ENCODE measurements around the gene ALDH1B1. TPM values are rescaled to one million over a fixed set of nuclear protein-coding genes. Genes with fewer than 3 reads are reported as not detected.
A peak's percentile ranks its signal among the peaks of the same experiment; 100 is the strongest.

ALDH1B1 gene
- total and polyA plus RNA-seq, 2 of the 13 experiments (the other 11 are each of a cell fraction or from before 2014, with no cell fraction given), result 45.1 to 125 TPM

DNA sequence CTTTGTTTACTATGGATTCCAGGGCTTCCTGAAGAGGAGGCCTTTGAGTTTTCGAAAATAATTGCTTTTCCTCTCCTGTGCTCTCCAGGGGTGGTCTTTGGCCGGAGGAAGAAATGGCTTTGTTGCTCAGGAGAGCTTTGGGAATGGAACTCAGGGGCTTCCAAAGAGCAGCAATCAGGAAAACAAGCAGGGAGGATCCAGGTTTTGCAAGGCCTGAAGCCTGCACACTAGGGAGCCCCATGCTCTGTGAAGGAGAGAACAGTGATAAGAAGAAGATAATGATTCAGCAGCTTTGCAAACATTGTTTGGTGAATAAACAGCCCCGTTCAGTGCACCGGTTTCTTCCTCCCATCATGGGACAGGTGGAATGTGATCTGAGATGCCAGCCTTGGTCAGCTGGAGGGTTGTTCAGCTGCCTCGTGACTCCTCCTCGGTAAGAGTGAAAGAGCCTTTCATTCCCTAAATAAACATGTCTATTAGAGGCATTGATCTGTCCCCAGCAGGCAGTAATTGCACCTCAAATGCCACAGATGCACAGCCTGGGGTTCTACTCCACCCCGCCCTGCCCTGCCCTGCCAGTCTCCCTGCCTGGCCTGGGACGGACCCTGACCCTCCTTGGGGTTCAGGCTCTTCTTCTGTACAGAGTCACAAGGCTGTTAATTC, 11.5 kb upstream of the ALDH1B1 start:
- Histone ChIP-seq H2AFZ (ENCODE audit: low read length) (no peak overlapping the region), H3K4me1 (ENCODE audit: insufficient read depth, low read length) (peaks cover 92% of the 10 kb centered on the region), H3K4me3 (replicated peaks in 1 of 3; ENCODE audit: insufficient read depth in 1 of 3, low read depth in 2 of 3, low read length in 3 of 3) (peak overlapping the region in 2 of 3 experiments; percentile 31 to 51; a peak in 2 of 6 replicates), H3K9me3 (ENCODE audit: low read length) (peaks cover 6% of the 10 kb centered on the region; the same call in 1 of the 2 replicates), H4K20me1 (ENCODE audit: insufficient read depth, low read length) (no peaks in the 10 kb centered on the region), H3K79me2 (ENCODE audit: insufficient read depth, low read length) (no peaks in the 10 kb centered on the region), H3K36me3 (replicated peaks in 1 of 2; ENCODE audit: control insufficient read depth in 1 of 2, insufficient read depth in 2 of 2, low read length in 2 of 2) (no peaks in the 10 kb centered on the region), H3K27me3 (ENCODE audit: control insufficient read depth in 1 of 2, insufficient read depth in 2 of 2, low read length in 2 of 2) (no peaks in the 10 kb centered on the region), H3K4me2 (ENCODE audit: low read depth, low read length) (peak overlapping the region; percentile 75), H3K27ac (ENCODE audit: extremely low read length, insufficient read depth, low read length) (peak overlapping the region; percentile 96), H3K9ac (ENCODE audit: insufficient read depth, low read depth, low read length) (peak overlapping the region; percentile 74)
- FAIRE-seq, result peak; percentile 99
- in situ Hi-C loops (cut with HindIII; ENCODE audit: extremely low pct_ligation_motif_present, low pct_unique_long_range_greater_than_20kb), result no loop called here
- BruUV-seq (replicated peaks), result no TSS peak
- 1% methylated on average over 8 of the region's 8 CpGs for WGBS (ENCODE audit: low lambda C conversion rate)
- ChIA-PET CTCF (ENCODE audit: low intra/inter-chr PET ratio, low total read pairs) (no interaction called here), POLR2A (interaction anchor here (0.9 to 1.6 kb wide), 8 partner anchors 8 to 240 kb away, joined by 3 to 16 read pairs (median 4); partner anchors contain the start of genes ALDH1B1 and ANKRD18A)
- DNase-seq (ENCODE audit: low spot score), result peak; percentile 98
- peak; percentile 92 for ATAC-seq
- intact Hi-C loops (cut with micrococcal nuclease; ENCODE audit: unreplicated experiment), result no loop called here
- TF ChIP-seq KLF9 (CRISPR knock-in tag; IDR thresholded peaks at IDR 0.05; ENCODE audit: low read depth) (no peak), POLR2AphosphoS2 (IDR thresholded peaks at IDR 0.05; ENCODE audit: low read depth, low read length) (no peak), ISL2 (CRISPR knock-in tag; IDR thresholded peaks at IDR 0.05) (peak; percentile 95), ZNF615 (CRISPR knock-in tag; IDR thresholded peaks at IDR 0.05; ENCODE audit: borderline replicate concordance) (no peak; the same call in 1 of the 2 replicates), GTF3A (CRISPR knock-in tag; conservative IDR thresholded peaks at IDR 0.05) (no peak), ZMYM3 (CRISPR knock-in tag; IDR thresholded peaks at IDR 0.05) (peak; percentile 81; the same call in 1 of the 2 replicates), MIER3 (CRISPR knock-in tag; IDR thresholded peaks at IDR 0.05; ENCODE audit: borderline replicate concordance) (peak; percentile 95), ZNF747 (CRISPR knock-in tag; IDR thresholded peaks at IDR 0.05; ENCODE audit: borderline replicate concordance) (0 out of 2 replicates have a peak, but pooled peaks have one; percentile 45), ZBTB21 (CRISPR knock-in tag; IDR thresholded peaks at IDR 0.05) (no peak), ZBTB49 (CRISPR knock-in tag; IDR thresholded peaks at IDR 0.05; ENCODE audit: borderline replicate concordance) (no peak), HMGA1 (CRISPR knock-in tag; conservative IDR thresholded peaks at IDR 0.05) (no peak), ZBTB7A (CRISPR knock-in tag; IDR thresholded peaks at IDR 0.05) (peak; percentile 79; the same call in 1 of the 2 replicates), KLF11 (CRISPR knock-in tag; IDR thresholded peaks at IDR 0.05) (no peak), ONECUT2 (CRISPR knock-in tag; IDR thresholded peaks at IDR 0.05) (peak; percentile 90), NR2F1 (CRISPR knock-in tag; IDR thresholded peaks at IDR 0.05) (no peak), FIP1L1 (IDR thresholded peaks at IDR 0.05; ENCODE audit: borderline replicate concordance, insufficient read depth, low read depth, low read length) (no peak), ZNF460 (CRISPR knock-in tag; IDR thresholded peaks at IDR 0.05; ENCODE audit: borderline replicate concordance) (no peak), ZNF138 (CRISPR knock-in tag; IDR thresholded peaks at IDR 0.05; ENCODE audit: low read depth) (no peak), IRX3 (CRISPR knock-in tag; IDR thresholded peaks at IDR 0.05; ENCODE audit: borderline replicate concordance, low read depth) (no peak), ZNF556 (CRISPR knock-in tag; IDR thresholded peaks at IDR 0.05; ENCODE audit: borderline replicate concordance) (peak; percentile 51; the same call in 1 of the 2 replicates), ATRX (CRISPR knock-in tag; IDR thresholded peaks at IDR 0.05; ENCODE audit: borderline replicate concordance) (no peak), NFKBIZ (CRISPR knock-in tag; IDR thresholded peaks at IDR 0.05) (peak; percentile 82; the same call in 1 of the 2 replicates)

Measured in HepG2 (cell line).